Measurements from ENCODE around the gene ARF3. TPM values are rescaled to one million over a fixed set of nuclear protein-coding genes. Genes with fewer than 3 reads are reported as not detected.
A peak's percentile ranks its signal among the peaks of the same experiment; 100 is the strongest.

Gene ARF3
- 128 TPM for polyA plus RNA-seq (2013, experiment 1 of 2)
- 108 TPM for polyA plus RNA-seq (2013, experiment 2 of 2)

GRCh38 chr12:48957141-48958048 lies at the start of gene ARF3:
TSS of gene ARF3 (minus strand) at chr12:48957487. CDS start at chr12:48941095, 16,392 bp downstream.
- H3K27ac ChIP-seq (ENCODE audit: low read depth, low read length, severe bottlenecking) = peak within 1 kb of the TSS; percentile 68
- H3K4me3 ChIP-seq (ENCODE audit: extremely low read depth, insufficient read depth, low read length, poor library complexity, severe bottlenecking) = peak within 1 kb of the TSS; percentile 98
- H3K9me3 ChIP-seq (ENCODE audit: control insufficient read depth, low read length) = no peaks in the 10 kb centered on the region
- peaks cover 31% of the 10 kb centered on the region for H3K4me1 ChIP-seq (ENCODE audit: control insufficient read depth, insufficient read depth, low read length, poor library complexity, severe bottlenecking)
- 0 to 1% methylated on average over 20 to 48 of the region's 58 CpGs for WGBS, 2 experiments (ENCODE audit: insufficient coverage in 2 of 2)
- peaks cover 35% of the 10 kb centered on the region for H3K36me3 ChIP-seq (ENCODE audit: control insufficient read depth, insufficient read depth, low read length)

- H3K9me3 ChIP-seq (ENCODE audit: control insufficient read depth, low read length) = no peaks in the 10 kb centered on the region
- peaks cover 25% of the 10 kb centered on the region for H3K36me3 ChIP-seq (ENCODE audit: control insufficient read depth, insufficient read depth, low read length)
- H3K27ac ChIP-seq (ENCODE audit: low read depth, low read length, severe bottlenecking) = no peak overlapping the region
- H3K4me1 ChIP-seq (ENCODE audit: control insufficient read depth, insufficient read depth, low read length, poor library complexity, severe bottlenecking) = peaks cover 27% of the 10 kb centered on the region
- H3K4me3 ChIP-seq (ENCODE audit: extremely low read depth, insufficient read depth, low read length, poor library complexity, severe bottlenecking) = no peak overlapping the region
- 57% methylated on average over 1 of the region's 2 CpGs; no CpG with 5 or more reads in 1 of the 2 experiments for WGBS, 2 experiments (ENCODE audit: insufficient coverage in 2 of 2)
These were observed 43.1 kb upstream of the ARF3 start for GRCh38 chr12:49000346-49000745.

- Histone ChIP-seq H3K27ac (ENCODE audit: low read depth, low read length, severe bottlenecking) (no peak within 1 kb of the TSS), H3K4me1 (ENCODE audit: control insufficient read depth, insufficient read depth, low read length, poor library complexity, severe bottlenecking) (peaks cover 35% of the 10 kb centered on the region), H3K9me3 (ENCODE audit: control insufficient read depth, low read length) (no peaks in the 10 kb centered on the region), H3K36me3 (ENCODE audit: control insufficient read depth, insufficient read depth, low read length) (peaks cover 25% of the 10 kb centered on the region), H3K4me3 (ENCODE audit: extremely low read depth, insufficient read depth, low read length, poor library complexity, severe bottlenecking) (peak within 1 kb of the TSS; percentile 41)
- WGBS, 2 experiments (ENCODE audit: insufficient coverage in 2 of 2) = 4 to 5% methylated on average over 13 to 28 of the region's 30 CpGs
These were observed 42.3 kb upstream of the ARF3 start, which contains the start of gene DDN for GRCh38 chr12:48999371-49000131. TSS of gene DDN (minus strand) at chr12:48999375. CDS start at chr12:48999287, 88 bp downstream.

- Histone ChIP-seq H3K4me3 (ENCODE audit: extremely low read depth, insufficient read depth, low read length, poor library complexity, severe bottlenecking) (peak overlapping the region; percentile 41), H3K4me1 (ENCODE audit: control insufficient read depth, insufficient read depth, low read length, poor library complexity, severe bottlenecking) (peaks cover 43% of the 10 kb centered on the region), H3K27ac (ENCODE audit: low read depth, low read length, severe bottlenecking) (no peak overlapping the region), H3K36me3 (ENCODE audit: control insufficient read depth, insufficient read depth, low read length) (peaks cover 23% of the 10 kb centered on the region), H3K9me3 (ENCODE audit: control insufficient read depth, low read length) (no peaks in the 10 kb centered on the region)
- 0 to 2% methylated on average over 20 to 25 of the region's 48 CpGs for WGBS, 2 experiments (ENCODE audit: insufficient coverage in 2 of 2)
These were observed 41.4 kb upstream of the ARF3 start for GRCh38 chr12:48998497-48999353.

GRCh38 chr12:48997719-48998496 lies 40.6 kb upstream of the ARF3 start:
- Histone ChIP-seq H3K4me1 (ENCODE audit: control insufficient read depth, insufficient read depth, low read length, poor library complexity, severe bottlenecking) (peaks cover 43% of the 10 kb centered on the region), H3K9me3 (ENCODE audit: control insufficient read depth, low read length) (no peaks in the 10 kb centered on the region), H3K36me3 (ENCODE audit: control insufficient read depth, insufficient read depth, low read length) (peaks cover 16% of the 10 kb centered on the region), H3K4me3 (ENCODE audit: extremely low read depth, insufficient read depth, low read length, poor library complexity, severe bottlenecking) (peak overlapping the region; percentile 41), H3K27ac (ENCODE audit: low read depth, low read length, severe bottlenecking) (no peak overlapping the region)
- 2 to 3% methylated on average over 46 to 47 of the region's 57 CpGs for WGBS, 2 experiments (ENCODE audit: insufficient coverage in 2 of 2)

- WGBS, 2 experiments (ENCODE audit: insufficient coverage in 2 of 2) = 4 to 8% methylated on average over 57 to 61 of the region's 71 CpGs
- H3K27ac ChIP-seq (ENCODE audit: low read depth, low read length, severe bottlenecking) = no peak overlapping the region
- peak overlapping the region; percentile 33 for H3K4me3 ChIP-seq (ENCODE audit: extremely low read depth, insufficient read depth, low read length, poor library complexity, severe bottlenecking)
- peaks cover 8% of the 10 kb centered on the region for H3K36me3 ChIP-seq (ENCODE audit: control insufficient read depth, insufficient read depth, low read length)
- peaks cover 43% of the 10 kb centered on the region for H3K4me1 ChIP-seq (ENCODE audit: control insufficient read depth, insufficient read depth, low read length, poor library complexity, severe bottlenecking)
- no peaks in the 10 kb centered on the region for H3K9me3 ChIP-seq (ENCODE audit: control insufficient read depth, low read length)
These were observed 39.8 kb upstream of the ARF3 start for GRCh38 chr12:48996794-48997718.

- peaks cover 41% of the 10 kb centered on the region for H3K4me1 ChIP-seq (ENCODE audit: control insufficient read depth, insufficient read depth, low read length, poor library complexity, severe bottlenecking)
- H3K27ac ChIP-seq (ENCODE audit: low read depth, low read length, severe bottlenecking) = no peak overlapping the region
- 6% methylated on average over 25 of the region's 32 CpGs for WGBS, 2 experiments (ENCODE audit: insufficient coverage in 2 of 2)
- no peak overlapping the region for H3K4me3 ChIP-seq (ENCODE audit: extremely low read depth, insufficient read depth, low read length, poor library complexity, severe bottlenecking)
- no peaks in the 10 kb centered on the region for H3K9me3 ChIP-seq (ENCODE audit: control insufficient read depth, low read length)
- no peaks in the 10 kb centered on the region for H3K36me3 ChIP-seq (ENCODE audit: control insufficient read depth, insufficient read depth, low read length)
These were observed 38.0 kb upstream of the ARF3 start for GRCh38 chr12:48995086-48995879.

- WGBS, 2 experiments (ENCODE audit: insufficient coverage in 2 of 2) = 33 to 36% methylated on average over 14 to 15 of the region's 32 CpGs
- Histone ChIP-seq H3K9me3 (ENCODE audit: control insufficient read depth, low read length) (no peaks in the 10 kb centered on the region), H3K27ac (ENCODE audit: low read depth, low read length, severe bottlenecking) (no peak overlapping the region), H3K4me3 (ENCODE audit: extremely low read depth, insufficient read depth, low read length, poor library complexity, severe bottlenecking) (no peak overlapping the region), H3K36me3 (ENCODE audit: control insufficient read depth, insufficient read depth, low read length) (no peaks in the 10 kb centered on the region), H3K4me1 (ENCODE audit: control insufficient read depth, insufficient read depth, low read length, poor library complexity, severe bottlenecking) (peaks cover 33% of the 10 kb centered on the region)
These were observed 37.2 kb upstream of the ARF3 start for GRCh38 chr12:48994224-48995085.
